HG02642 (cell line): ENCODE data around the gene SEMG2.

Source experiments
- ATAC-seq: cut with Tn5 transposase; IDR thresholded peaks from one replicate; pipeline ENCODE4 v1.9.1; 2021; ENCODE audit warnings: mild to moderate bottlenecking; ENCODE audit not compliant: unreplicated experiment, poor library complexity

Gene SEMG2

DNA sequence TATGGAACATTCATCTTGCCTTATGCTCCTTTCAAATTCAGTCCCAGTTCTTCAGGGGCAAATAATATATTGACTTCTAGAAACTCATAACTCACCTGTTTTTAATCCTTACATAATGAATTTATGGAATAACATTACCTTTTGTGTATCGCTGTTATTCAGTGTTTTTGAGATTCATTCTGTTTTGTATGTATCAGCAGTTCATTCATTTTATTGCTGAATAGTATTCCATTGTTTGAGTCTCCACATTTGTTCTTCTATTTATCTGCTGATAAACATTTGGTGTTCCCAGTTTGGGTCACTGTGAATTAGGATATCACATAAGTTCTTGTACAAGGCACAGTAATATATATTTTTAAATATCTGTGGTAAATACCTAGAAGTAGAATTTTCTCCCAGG is 5.1 kb downstream of the SEMG2 start:
- no peak for ATAC-seq

- no peak for ATAC-seq
Measured at GRCh38 chr20:45229264-45230056, 8.3 kb downstream of the SEMG2 start.

GRCh38 chr20:45230631-45231030 is 9.5 kb downstream of the SEMG2 start:
- ATAC-seq = no peak

DNA sequence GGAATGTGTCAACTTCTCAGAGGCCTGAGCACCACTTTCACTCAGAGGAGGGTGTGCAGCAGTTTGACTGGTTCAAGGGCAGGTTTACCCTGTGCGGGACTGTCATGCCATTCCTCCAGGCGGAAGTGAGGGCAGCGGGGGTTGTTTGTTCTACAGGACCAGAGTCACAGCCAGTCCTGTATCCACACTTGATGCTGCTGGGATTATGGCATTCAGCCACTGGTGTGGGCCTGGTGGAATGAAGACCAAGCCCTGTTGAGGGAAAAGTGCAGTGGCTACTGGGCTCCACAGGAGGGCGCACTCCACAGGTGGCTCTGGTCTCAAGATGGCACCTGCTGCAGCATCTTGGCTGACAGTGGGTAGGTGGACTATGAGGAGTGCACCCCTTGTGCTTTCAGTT is 14.8 kb downstream of the SEMG2 start:
- ATAC-seq = no peak

DNA sequence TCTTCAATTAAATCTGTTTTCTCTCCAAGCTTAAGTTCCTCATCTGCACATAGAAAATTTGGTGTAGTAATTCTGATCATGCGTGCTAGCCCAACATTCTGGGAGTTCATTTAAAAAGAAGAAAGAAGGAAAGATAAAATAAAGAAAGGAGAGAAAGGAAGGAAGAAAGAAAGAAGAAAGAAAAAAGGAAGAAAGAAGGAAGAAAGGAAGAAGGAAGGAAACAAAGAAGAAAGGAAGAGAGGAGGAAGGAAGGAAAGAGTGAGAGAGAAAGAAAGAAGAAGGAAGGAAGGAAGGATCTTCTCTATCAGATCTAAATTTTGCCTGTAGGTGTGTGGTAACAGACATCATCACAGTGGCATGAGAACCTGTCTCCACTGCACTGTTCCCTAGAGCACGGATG is 17.0 kb downstream of the SEMG2 start:
- no peak for ATAC-seq

DNA sequence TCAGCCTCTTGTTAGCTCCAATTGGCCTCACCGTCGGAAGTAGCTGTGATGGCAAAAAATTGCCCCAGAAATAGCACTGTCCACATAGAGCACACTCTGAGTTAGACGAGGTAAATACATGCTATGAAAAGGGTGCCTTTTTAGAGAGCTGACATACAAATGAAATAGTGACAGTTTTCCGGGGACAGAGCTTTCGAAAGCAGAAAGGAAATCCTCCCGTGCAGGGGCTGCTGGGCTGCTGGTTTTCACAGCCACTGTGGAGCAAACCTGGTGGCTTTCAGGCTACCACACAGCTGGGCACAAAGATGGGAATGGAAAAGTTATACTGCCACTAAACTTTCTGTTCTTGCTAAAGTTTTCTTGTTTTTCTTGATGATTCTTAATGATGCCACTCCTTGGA is 24.9 kb downstream of the SEMG2 start:
- ATAC-seq = no peak

DNA sequence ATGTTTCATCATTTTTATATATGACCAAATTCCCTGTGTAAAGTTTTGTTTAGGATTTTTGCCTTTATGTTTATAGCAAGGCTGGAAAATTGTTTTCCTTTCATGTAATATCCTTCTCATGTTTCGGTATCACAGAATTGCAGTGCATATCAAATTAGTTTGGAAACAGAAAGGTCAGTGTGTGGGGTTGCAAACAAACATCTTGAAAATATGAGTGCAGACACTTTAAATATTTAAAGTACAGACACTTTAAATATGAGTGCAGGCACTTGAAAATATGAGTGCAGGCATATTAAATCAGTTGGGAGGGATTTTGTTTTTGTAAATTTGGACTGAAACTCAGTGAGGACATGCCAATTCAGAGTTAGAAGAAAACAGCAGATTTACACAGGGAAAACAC is 26.7 kb downstream of the SEMG2 start:
- no peak for ATAC-seq

DNA sequence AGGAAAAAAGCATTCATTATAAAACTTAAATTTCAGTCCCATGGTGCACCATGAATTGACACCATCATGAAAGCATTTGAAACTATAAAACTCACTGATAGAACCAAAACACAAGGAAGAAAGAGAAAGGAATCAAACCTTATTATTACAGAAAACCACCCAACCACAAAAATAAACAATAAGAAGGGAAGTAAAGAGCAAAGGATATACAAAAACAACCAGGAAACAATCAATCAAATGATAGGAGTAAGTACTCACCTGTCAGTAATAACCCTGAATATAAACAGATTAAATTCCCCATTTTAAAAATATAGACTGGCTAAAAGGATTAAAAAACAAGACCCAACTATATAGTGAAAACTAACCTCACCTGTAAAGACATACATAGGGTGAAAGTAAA is 27.4 kb downstream of the SEMG2 start:
- ATAC-seq = no peak

GRCh38 chr20:45251884-45252560 is 30.8 kb downstream of the SEMG2 start:
- no peak for ATAC-seq

DNA sequence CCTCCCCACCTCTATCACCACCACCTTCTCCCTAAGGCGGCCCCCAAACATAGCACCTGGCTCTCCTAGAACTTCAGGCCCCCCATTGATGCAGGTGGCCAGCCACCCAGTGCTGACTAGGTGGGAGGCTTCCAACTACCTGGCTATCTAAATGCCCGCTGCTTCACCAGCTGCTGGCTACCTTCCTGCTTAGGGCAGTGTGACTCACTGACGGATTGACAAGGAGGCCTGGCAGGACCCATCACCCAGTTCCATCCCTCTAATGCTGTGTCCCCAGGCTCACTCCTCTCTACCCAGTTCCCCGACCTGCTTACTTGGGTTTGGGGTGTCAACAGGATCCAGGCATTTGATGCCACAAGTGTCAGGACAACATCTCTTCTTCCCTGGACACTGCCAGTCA is 32.1 kb downstream of the SEMG2 start:
- no peak for ATAC-seq

DNA sequence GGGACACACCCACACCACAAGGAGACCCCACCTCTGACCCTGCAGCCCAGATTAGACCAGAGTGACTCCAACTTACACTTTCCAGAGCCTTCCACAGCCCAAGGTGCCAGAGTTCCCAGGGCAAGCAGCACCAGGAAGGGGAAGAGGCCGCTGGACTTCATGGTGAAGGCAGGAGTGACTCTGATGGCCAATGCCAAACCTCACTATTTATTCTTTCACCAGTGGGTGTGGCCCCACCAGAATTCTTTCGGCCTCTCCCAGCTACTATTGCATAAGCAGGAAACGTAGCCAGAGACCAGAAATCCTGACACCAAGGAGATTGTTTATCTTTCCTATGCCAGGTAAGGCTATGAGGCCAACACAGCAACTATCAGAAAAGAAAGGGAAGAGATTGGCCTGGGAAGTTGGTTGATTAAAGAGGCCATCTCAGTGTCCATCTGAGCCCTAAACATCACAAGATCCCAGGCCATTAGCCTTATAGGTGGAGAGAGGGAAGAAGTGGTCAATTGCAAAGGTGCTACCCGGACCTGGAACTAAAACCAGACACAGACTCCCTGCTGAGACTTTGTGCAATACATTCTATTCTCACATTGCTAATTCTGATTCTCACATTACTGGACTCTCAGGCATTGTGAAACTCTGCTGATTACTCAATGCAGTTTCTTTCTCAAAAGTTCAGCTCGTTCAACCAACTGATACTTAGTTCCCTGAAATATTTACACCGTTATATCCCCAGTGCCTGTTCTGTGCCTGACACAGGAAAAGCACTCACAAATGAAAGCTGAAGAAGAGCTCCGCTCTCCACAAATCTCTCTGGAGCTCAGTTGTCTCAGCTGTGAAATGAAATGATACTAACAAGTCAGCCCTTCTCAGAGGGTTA is 33.5 kb downstream of the SEMG2 start, which contains the start of gene SLPI:
TSS of gene SLPI (minus strand) at position 182 of the 880 bp plus-strand sequence. CDS start at position 161, 21 bp downstream.
- ATAC-seq = no peak

- no peak for ATAC-seq
Measured at GRCh38 chr20:45257161-45257560, 36.0 kb downstream of the SEMG2 start.

DNA sequence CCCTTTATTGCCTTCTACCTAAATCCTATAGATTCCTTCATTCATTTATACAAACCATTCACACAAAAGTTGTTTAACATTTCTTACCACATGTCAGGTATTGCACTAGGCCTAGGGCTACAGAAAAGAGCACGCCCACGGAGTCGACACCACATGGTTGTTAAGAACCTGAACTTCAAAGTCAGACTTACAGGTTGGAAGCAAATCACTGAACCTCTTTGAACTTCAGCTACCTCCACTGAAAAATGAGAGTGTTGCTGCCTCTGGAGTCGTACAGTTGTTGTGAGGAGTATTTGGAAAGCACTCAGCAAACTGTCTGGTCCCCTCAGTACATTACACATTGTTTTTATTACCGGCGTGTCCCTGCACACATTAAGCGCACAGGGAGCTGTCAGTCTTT is 36.5 kb downstream of the SEMG2 start:
- ATAC-seq = no peak

GRCh38 chr20:45258259-45258658 is 37.1 kb downstream of the SEMG2 start:
- no peak for ATAC-seq

GRCh38 chr20:45258664-45259063 is 37.5 kb downstream of the SEMG2 start:
- ATAC-seq = no peak

DNA sequence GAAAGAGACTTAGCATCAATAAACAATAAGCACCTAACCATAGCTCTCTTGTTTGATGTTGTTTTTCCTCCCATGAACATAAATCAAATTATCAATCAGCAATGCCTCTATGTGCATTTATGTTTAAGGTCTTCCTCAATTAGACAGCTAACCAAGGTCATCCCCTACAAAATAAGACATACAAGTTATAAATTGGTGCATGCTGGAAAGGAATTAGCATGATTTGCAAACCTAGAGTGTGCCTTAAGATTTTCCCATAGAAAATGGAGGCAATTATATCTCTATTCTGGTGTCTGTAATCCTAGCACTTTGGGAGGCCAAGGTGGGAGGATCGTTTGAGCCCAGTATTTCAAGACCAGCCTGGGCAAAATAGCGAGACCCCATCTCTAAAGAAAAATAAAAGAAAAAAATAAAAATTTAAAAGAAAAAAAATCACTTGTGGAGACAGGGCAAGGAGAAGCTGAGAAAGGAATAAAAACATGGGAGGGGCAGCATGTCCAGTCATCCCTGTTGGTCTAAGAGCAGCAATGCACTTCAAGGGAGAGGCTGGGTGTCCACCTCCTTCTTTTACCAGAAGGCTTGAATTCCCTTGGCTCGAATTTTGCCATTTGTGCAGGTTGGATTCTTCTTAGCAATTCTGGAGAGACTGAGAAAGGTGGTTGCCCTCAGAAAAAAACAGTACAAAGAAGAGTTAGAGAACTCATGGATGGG is 42.5 kb downstream of the SEMG2 start:
- no peak for ATAC-seq

- no peak for ATAC-seq
Measured at GRCh38 chr20:45266977-45267376, 45.8 kb downstream of the SEMG2 start.

- no peak for ATAC-seq
Measured at GRCh38 chr20:45268531-45268930, 47.4 kb downstream of the SEMG2 start.

GRCh38 chr20:45269056-45269455 is 47.9 kb downstream of the SEMG2 start:
- ATAC-seq = no peak

- ATAC-seq = no peak
Measured at GRCh38 chr20:45269754-45270270, 48.6 kb downstream of the SEMG2 start.
